ENCODE results near the gene PIP5K1A. TPM values are rescaled to one million over a fixed set of nuclear protein-coding genes. Genes with fewer than 3 reads are reported as not detected.

The PIP5K1A gene
- polyA plus RNA-seq, 1 of the 3 experiments (the other 2 are of a cell fraction), result 66.0 TPM

- TF ChIP-seq TCF12 (IDR thresholded peaks at IDR 0.05), result no peak
Observed at GRCh38 chr1:151156515-151156819, 41.9 kb upstream of the PIP5K1A start, which contains the start of gene TNFAIP8L2 (continued).

GRCh38 chr1:151157067-151157531 lies 41.3 kb upstream of the PIP5K1A start:
- no peak overlapping the region for H3K9ac ChIP-seq
- 93% methylated on average over 6 of the region's 6 CpGs for WGBS (ENCODE audit: low lambda C conversion rate)
- peaks cover 5% of the 10 kb centered on the region for H3F3A ChIP-seq (replicated peaks; ENCODE audit: insufficient read depth)
- CTCF ChIA-PET, result interaction anchor here (0.6 to 6.6 kb wide), 14 partner anchors 8 to 503 kb away, joined by 3 to 113 read pairs (median 4); partner anchors contain the start of genes CDC42SE1, GABPB2, LYSMD1 and SEMA6C
- no peak overlapping the region for H3K4me2 ChIP-seq
- H3K9me3 ChIP-seq, result no peaks in the 10 kb centered on the region
- H3K27me3 ChIP-seq (ENCODE audit: insufficient read depth), result no peaks in the 10 kb centered on the region
- no peaks in the 10 kb centered on the region for H3K79me2 ChIP-seq (ENCODE audit: insufficient read depth)
- H3K36me3 ChIP-seq (replicated peaks in 1 of 2; ENCODE audit: control insufficient read depth in 1 of 2, insufficient read depth in 2 of 2, low read length in 1 of 2), result peaks cover 9 to 39% of the 10 kb centered on the region in 2 experiments
- TF ChIP-seq SMC3 (IDR thresholded peaks at IDR 0.05; ENCODE audit: low read depth, low read length) (no peak), FOXJ3 (CRISPR knock-in tag; IDR thresholded peaks at IDR 0.05) (no peak), NRF1 (IDR thresholded peaks at IDR 0.05; ENCODE audit: low read depth, low read length) (no peak), USF1 (IDR thresholded peaks at IDR 0.05; ENCODE audit: borderline replicate concordance, low read depth) (no peak), PBX3 (IDR thresholded peaks at IDR 0.05) (no peak), RFX5 (IDR thresholded peaks at IDR 0.05; ENCODE audit: low read length) (no peak), RCOR1 (IDR thresholded peaks at IDR 0.05; ENCODE audit: low read length) (no peak), IRF3 (IDR thresholded peaks at IDR 0.05; ENCODE audit: low read depth, low read length) (no peak), CHD2 (IDR thresholded peaks at IDR 0.05; ENCODE audit: low read length, partially characterized antibody) (no peak), ELF1 (IDR thresholded peaks at IDR 0.05) (no peak), JUND (IDR thresholded peaks at IDR 0.05) (no peak), MEF2A (IDR thresholded peaks at IDR 0.05; ENCODE audit: borderline replicate concordance, low read depth) (no peak), REST (IDR thresholded peaks at IDR 0.05; ENCODE audit: low read depth, low read length) (no peak), TCF12 (IDR thresholded peaks at IDR 0.05) (no peak)
- H3K9me2 ChIP-seq, result no peaks in the 10 kb centered on the region
- H3K27ac ChIP-seq (ENCODE audit: low read depth in 2 of 2, low read length in 1 of 2), result no peak overlapping the region
- DNase-seq, result no peak
- H3K4me1 ChIP-seq (ENCODE audit: control insufficient read depth in 1 of 2, insufficient read depth in 2 of 2, low read depth in 1 of 2, low read length in 1 of 2), result no peaks in the 10 kb centered on the region
- H4K20me1 ChIP-seq (ENCODE audit: insufficient read depth), result no peaks in the 10 kb centered on the region
- H2AFZ ChIP-seq (ENCODE audit: low read depth), result no peak overlapping the region
- POLR2A ChIA-PET, result no interaction called here
- H3K4me3 ChIP-seq (ENCODE audit: low read depth in 2 of 2, low read length in 1 of 2), result no peak overlapping the region

All from SK-N-SH (cell line).